Hepatocyte (in vitro differentiated cells): Measurements from ENCODE around the gene ELOVL3. TPM values are rescaled to one million over a fixed set of nuclear protein-coding genes. Genes with fewer than 3 reads are reported as not detected.

Source experiments
- polyA plus RNA-seq: library from polyadenylated mRNA; unstranded; fragments of >200 nt; fragmentation: Nextera tagmentation; extraction: Ambion mirVana; gene quantifications from 2 replicates; pipeline ENCODE4 v1.2.1, GENCODE V29; 2016
- total RNA-seq: library from RNA; depleted of rRNA; stranded (reverse); fragments of >200 nt; gene quantifications from 2 replicates; pipeline ENCODE4 v1.2.3, GENCODE V29; 2014

Gene ELOVL3
- total and polyA plus RNA-seq, 2 experiments from 2014 or later: not detected

Other genes with a start within 250 kb of the ELOVL3 start
- gene ARMH3, start 170.1 kb upstream of the ELOVL3 start, total RNA-seq: 10.6 and 11.7 TPM in 2 replicates
- 12.6 and 15.1 TPM in 2 replicates for gene ARMH3, start 170.1 kb upstream of the ELOVL3 start, polyA plus RNA-seq
- 22.4 and 24.6 TPM in 2 replicates for gene HPS6, start 160.9 kb upstream of the ELOVL3 start, total RNA-seq
- 18.0 and 25.2 TPM in 2 replicates for gene HPS6, start 160.9 kb upstream of the ELOVL3 start, polyA plus RNA-seq
- gene LDB1, start 105.9 kb upstream of the ELOVL3 start, total RNA-seq: 46.3 and 47.2 TPM in 2 replicates
- gene LDB1, start 105.9 kb upstream of the ELOVL3 start, polyA plus RNA-seq: 28.2 and 31.2 TPM in 2 replicates
- gene PPRC1, start 93.3 kb upstream of the ELOVL3 start, total RNA-seq: 9.8 and 15.6 TPM in 2 replicates
- 23.7 and 25.4 TPM in 2 replicates for gene PPRC1, start 93.3 kb upstream of the ELOVL3 start, polyA plus RNA-seq
- gene NOLC1, start 73.9 kb upstream of the ELOVL3 start, total RNA-seq: 29.8 and 50.4 TPM in 2 replicates
- gene NOLC1, start 73.9 kb upstream of the ELOVL3 start, polyA plus RNA-seq: 46.2 and 49.5 TPM in 2 replicates
- gene PITX3, start 15.2 kb downstream of the ELOVL3 start, total RNA-seq: not detected in 2 replicates
- 0.52 and 0.79 TPM in 2 replicates for gene PITX3, start 15.2 kb downstream of the ELOVL3 start, polyA plus RNA-seq
- gene GBF1, start 19.2 kb downstream of the ELOVL3 start, total RNA-seq: 43.0 and 55.4 TPM in 2 replicates
- 35.7 and 43.1 TPM in 2 replicates for gene GBF1, start 19.2 kb downstream of the ELOVL3 start, polyA plus RNA-seq
- gene NFKB2, start 169.4 kb downstream of the ELOVL3 start, total RNA-seq: 13.0 and 23.2 TPM in 2 replicates
- gene NFKB2, start 169.4 kb downstream of the ELOVL3 start, polyA plus RNA-seq: 27.4 and 29.6 TPM in 2 replicates
- 9.9 and 13.1 TPM in 2 replicates for gene PSD, start 192.5 kb downstream of the ELOVL3 start, total RNA-seq
- gene PSD, start 192.5 kb downstream of the ELOVL3 start, polyA plus RNA-seq: 20.1 and 21.5 TPM in 2 replicates
- gene FBXL15, start 194.5 kb downstream of the ELOVL3 start, total RNA-seq: 16.3 and 25.0 TPM in 2 replicates
- gene FBXL15, start 194.5 kb downstream of the ELOVL3 start, polyA plus RNA-seq: 42.3 and 47.4 TPM in 2 replicates
- gene CUEDC2, start 206.3 kb downstream of the ELOVL3 start, total RNA-seq: 37.9 and 45.4 TPM in 2 replicates
- 77.9 and 79.9 TPM in 2 replicates for gene CUEDC2, start 206.3 kb downstream of the ELOVL3 start, polyA plus RNA-seq
- 5.6 and 7.7 TPM in 2 replicates for gene C10orf95, start 225.2 kb downstream of the ELOVL3 start, total RNA-seq
- gene C10orf95, start 225.2 kb downstream of the ELOVL3 start, polyA plus RNA-seq: 5.2 and 8.3 TPM in 2 replicates